Astrocyte (in vitro differentiated cells and primary cell): ENCODE measurements around the gene IL31. TPM values are rescaled to one million over a fixed set of nuclear protein-coding genes. Genes with fewer than 3 reads are reported as not detected.

Source experiments
- DNase-seq: peaks from one replicate; pipeline ENCODE4 v3.0.0-alpha.2; 2010; ENCODE audit warnings: low read depth
- FAIRE-seq: peaks from 2 replicates; lab custom pipeline; 2011; peaks lifted over from hg19 to GRCh38; lab: Jason Lieb, UNC
- H2AFZ ChIP-seq: 2 replicates; pipeline ENCODE4 v1.6.0; 2012; ENCODE audit warnings: low read depth, low read length, inconsistent platforms
- H3K27ac ChIP-seq: 2 replicates; pipeline ENCODE4 v1.5.1; 2011; ENCODE audit warnings: low read depth, low read length, inconsistent platforms
- H3K27me3 ChIP-seq: 2 replicates; pipeline ENCODE4 v1.6.0; 2011; ENCODE audit warnings: low read length, inconsistent platforms; ENCODE audit not compliant: insufficient read depth
- H3K36me3 ChIP-seq: 2 replicates; pipeline ENCODE4 v1.5.1; 2011; ENCODE audit warnings: low read length, inconsistent platforms; ENCODE audit not compliant: insufficient read depth
- H3K4me1 ChIP-seq: 2 replicates; pipeline ENCODE4 v1.5.1; 2011; ENCODE audit warnings: low read length, inconsistent platforms; ENCODE audit not compliant: insufficient read depth
- H3K4me2 ChIP-seq: 2 replicates; pipeline ENCODE4 v1.6.0; 2012; ENCODE audit warnings: low read length, inconsistent platforms
- H3K4me3 ChIP-seq: 2 replicates; pipeline ENCODE4 v1.5.1; 2011; ENCODE audit warnings: low read depth, mild to moderate bottlenecking, low read length, inconsistent platforms; ENCODE audit not compliant: insufficient read depth
- H3K79me2 ChIP-seq: 2 replicates; pipeline ENCODE4 v1.6.0; 2012; ENCODE audit warnings: mild to moderate bottlenecking, low read length, inconsistent platforms; ENCODE audit not compliant: insufficient read depth
- H3K9ac ChIP-seq: 2 replicates; pipeline ENCODE4 v1.6.0; 2012; ENCODE audit warnings: mild to moderate bottlenecking, low read length, inconsistent platforms
- H3K9me3 ChIP-seq: 2 replicates; pipeline ENCODE4 v1.5.1; 2012; ENCODE audit warnings: low read depth, mild to moderate bottlenecking, low read length, inconsistent platforms; ENCODE audit not compliant: insufficient read depth
- H4K20me1 ChIP-seq: 2 replicates; pipeline ENCODE4 v1.6.0; 2012; ENCODE audit warnings: low read length, inconsistent platforms; ENCODE audit not compliant: insufficient read depth
- H3K27ac Mint-ChIP-seq: one replicate; pipeline ENCODE4 v1.8.0; 2021; ENCODE audit warnings: mild to moderate bottlenecking, mixed read lengths; ENCODE audit not compliant: unreplicated experiment
- H3K27me3 Mint-ChIP-seq: one replicate; pipeline ENCODE4 v1.8.0; 2021; ENCODE audit warnings: low read depth, mixed read lengths; ENCODE audit not compliant: unreplicated experiment
- H3K36me3 Mint-ChIP-seq: one replicate; pipeline ENCODE4 v1.8.0; 2021; ENCODE audit warnings: low read depth, mixed read lengths; ENCODE audit not compliant: unreplicated experiment
- H3K4me1 Mint-ChIP-seq: one replicate; pipeline ENCODE4 v1.8.0; 2021; ENCODE audit warnings: low read depth, mixed read lengths; ENCODE audit not compliant: unreplicated experiment
- H3K4me3 Mint-ChIP-seq: one replicate; pipeline ENCODE4 v1.8.0; 2021; ENCODE audit warnings: mild to moderate bottlenecking, moderate library complexity, mixed read lengths; ENCODE audit not compliant: unreplicated experiment
- H3K9me3 Mint-ChIP-seq: one replicate; pipeline ENCODE4 v1.8.0; 2021; ENCODE audit warnings: mild to moderate bottlenecking, mixed read lengths; ENCODE audit not compliant: unreplicated experiment
- EZH2 ChIP-seq: IDR thresholded peaks from 2 replicates; pipeline ENCODE4 v1.6.1; 2012; ENCODE audit warnings: mild to moderate bottlenecking, low read length, inconsistent platforms; ENCODE audit not compliant: insufficient read depth
- total RNA-seq: library from RNA; stranded (reverse); gene quantifications from 2 replicates; pipeline ENCODE4 v1.2.1, GENCODE V29; 2021
- TF ChIP-seq, protein P1 (sequence below): IDR thresholded peaks from 2 replicates; pipeline ENCODE4 v1.5.1; 2011; ENCODE audit warnings: low read depth, mild to moderate bottlenecking, inconsistent platforms, low read length, moderate library complexity; ENCODE audit not compliant: insufficient read depth

The IL31 gene
- total RNA-seq, 1 donor from 2014 or later, result not detected

DNA sequence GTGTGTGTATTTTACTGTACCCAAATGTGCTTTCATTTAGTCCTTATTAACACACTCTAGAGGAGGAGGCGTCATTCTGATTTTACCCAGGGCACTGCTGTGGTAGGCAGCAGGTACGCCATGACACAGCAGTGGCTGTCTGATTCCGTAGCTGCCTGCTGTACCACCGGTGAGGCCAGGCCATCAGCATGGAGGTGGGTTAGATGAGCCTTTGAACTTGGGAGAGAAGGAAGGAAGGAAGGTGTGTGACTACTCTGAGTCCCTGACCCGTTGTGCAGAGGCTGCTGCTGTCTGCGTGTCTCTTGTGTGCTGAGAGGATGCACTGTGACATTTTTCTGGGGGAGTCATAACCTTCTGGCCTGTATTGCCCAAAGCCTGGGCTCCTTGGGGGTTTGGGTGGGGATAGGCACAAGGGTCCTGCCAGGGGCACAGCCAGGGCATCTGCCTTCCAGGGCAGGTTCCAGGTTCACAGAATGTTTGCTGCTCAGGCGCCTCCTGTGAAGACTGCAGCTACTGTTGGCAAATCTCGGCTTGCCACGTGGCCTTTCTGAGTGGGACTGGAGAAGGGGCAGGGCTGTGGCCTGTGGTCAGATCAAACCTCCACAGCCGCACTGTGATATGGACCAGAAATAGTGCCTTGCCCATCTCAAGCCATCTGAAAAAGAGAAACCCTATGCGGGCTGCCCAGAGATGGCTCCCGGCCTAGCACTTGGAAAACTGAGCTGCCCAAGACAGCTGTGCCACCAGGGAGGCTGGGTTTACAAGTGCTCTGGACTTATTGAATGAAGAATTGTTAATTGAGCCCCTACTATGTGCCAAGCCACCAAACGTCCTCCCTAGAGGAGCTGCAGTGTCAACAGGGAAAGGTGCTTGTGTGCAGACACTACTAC, 48.3 kb downstream of the IL31 start:
- Mint-ChIP-seq H3K27ac (peak overlapping the region; percentile 12), H3K9me3 (no peaks in the 10 kb centered on the region), H3K36me3 (peaks cover 10% of the 10 kb centered on the region), H3K4me3 (no peak overlapping the region), H3K4me1 (peaks cover 34% of the 10 kb centered on the region), H3K27me3 (no peaks in the 10 kb centered on the region)
- Histone ChIP-seq H2AFZ (no peak overlapping the region), H3K9ac (no peak overlapping the region), H3K36me3 (peaks cover 4% of the 10 kb centered on the region), H3K9me3 (no peaks in the 10 kb centered on the region), H3K27ac (no peak overlapping the region), H3K4me3 (no peak overlapping the region), H3K4me2 (no peak overlapping the region), H3K79me2 (peaks cover 46% of the 10 kb centered on the region), H4K20me1 (peaks cover 50% of the 10 kb centered on the region), H3K27me3 (no peaks in the 10 kb centered on the region), H3K4me1 (peaks cover 23% of the 10 kb centered on the region)
- FAIRE-seq (no peak), DNase-seq (no peak)
- TF ChIP-seq, protein P1, sequence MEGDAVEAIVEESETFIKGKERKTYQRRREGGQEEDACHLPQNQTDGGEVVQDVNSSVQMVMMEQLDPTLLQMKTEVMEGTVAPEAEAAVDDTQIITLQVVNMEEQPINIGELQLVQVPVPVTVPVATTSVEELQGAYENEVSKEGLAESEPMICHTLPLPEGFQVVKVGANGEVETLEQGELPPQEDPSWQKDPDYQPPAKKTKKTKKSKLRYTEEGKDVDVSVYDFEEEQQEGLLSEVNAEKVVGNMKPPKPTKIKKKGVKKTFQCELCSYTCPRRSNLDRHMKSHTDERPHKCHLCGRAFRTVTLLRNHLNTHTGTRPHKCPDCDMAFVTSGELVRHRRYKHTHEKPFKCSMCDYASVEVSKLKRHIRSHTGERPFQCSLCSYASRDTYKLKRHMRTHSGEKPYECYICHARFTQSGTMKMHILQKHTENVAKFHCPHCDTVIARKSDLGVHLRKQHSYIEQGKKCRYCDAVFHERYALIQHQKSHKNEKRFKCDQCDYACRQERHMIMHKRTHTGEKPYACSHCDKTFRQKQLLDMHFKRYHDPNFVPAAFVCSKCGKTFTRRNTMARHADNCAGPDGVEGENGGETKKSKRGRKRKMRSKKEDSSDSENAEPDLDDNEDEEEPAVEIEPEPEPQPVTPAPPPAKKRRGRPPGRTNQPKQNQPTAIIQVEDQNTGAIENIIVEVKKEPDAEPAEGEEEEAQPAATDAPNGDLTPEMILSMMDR, result no peak
- TF ChIP-seq EZH2, result no peak

DNA sequence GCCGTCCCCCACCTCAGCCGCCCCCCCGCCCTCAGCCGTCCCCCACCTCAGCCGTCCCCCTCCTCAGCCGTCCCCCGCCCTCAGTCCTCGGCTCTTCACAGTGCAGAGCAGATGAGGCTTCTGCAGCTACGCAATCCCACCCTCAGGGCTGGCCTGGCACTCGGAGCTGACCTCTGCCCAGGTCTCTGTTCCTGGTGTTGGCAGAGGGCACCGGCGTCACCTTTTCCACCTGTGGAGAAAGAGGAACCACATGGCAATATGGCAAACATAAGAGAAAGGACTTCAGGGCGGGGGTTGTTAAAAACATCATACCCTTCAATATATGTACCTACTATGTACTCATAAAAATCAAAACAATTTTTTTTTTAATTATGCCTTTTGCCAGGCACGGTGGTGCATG, 49.7 kb downstream of the IL31 start:
- no peak for FAIRE-seq
- no peak for DNase-seq
- H3K9me3 Mint-ChIP-seq, result no peaks in the 10 kb centered on the region
- no peaks in the 10 kb centered on the region for H3K27me3 Mint-ChIP-seq
- no peaks in the 10 kb centered on the region for H3K27me3 ChIP-seq
- peaks cover 54% of the 10 kb centered on the region for H4K20me1 ChIP-seq
- no peak overlapping the region for H3K4me3 ChIP-seq
- H3K36me3 ChIP-seq, result peaks cover 4% of the 10 kb centered on the region
- peaks cover 27% of the 10 kb centered on the region for H3K4me1 Mint-ChIP-seq
- no peak overlapping the region for H3K9ac ChIP-seq
- H3K4me1 ChIP-seq, result peaks cover 10% of the 10 kb centered on the region
- H3K27ac ChIP-seq, result no peak overlapping the region
- no peak overlapping the region for H3K4me3 Mint-ChIP-seq
- H2AFZ ChIP-seq, result no peak overlapping the region
- no peak for TF ChIP-seq EZH2
- TF ChIP-seq, protein P1, result no peak
- no peak overlapping the region for H3K27ac Mint-ChIP-seq
- H3K79me2 ChIP-seq, result peaks cover 57% of the 10 kb centered on the region
- no peak overlapping the region for H3K4me2 ChIP-seq
- H3K36me3 Mint-ChIP-seq, result peaks cover 6% of the 10 kb centered on the region
- no peaks in the 10 kb centered on the region for H3K9me3 ChIP-seq

DNA sequence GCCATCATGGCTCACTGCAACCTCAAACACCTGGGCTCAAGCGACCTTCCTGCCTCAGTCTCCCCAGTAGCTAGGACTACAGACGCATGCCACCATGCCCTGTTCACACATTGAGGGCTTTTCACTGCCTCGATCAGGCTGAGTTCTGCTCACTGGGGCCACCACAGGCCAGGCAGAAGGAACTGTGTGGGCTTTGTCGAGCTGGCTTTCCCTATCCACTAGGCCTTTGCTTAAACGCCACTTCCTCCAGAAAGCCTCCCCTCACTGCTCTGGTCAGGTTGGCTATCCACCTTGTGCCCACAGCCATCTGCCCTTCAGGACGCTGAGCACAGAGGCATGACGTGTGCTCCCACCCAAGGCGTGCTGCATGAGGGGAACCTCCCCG, 50.3 kb downstream of the IL31 start:
- H3K4me2 ChIP-seq, result peak overlapping the region; percentile 68
- H3K27me3 ChIP-seq, result no peaks in the 10 kb centered on the region
- no peaks in the 10 kb centered on the region for H3K9me3 ChIP-seq
- DNase-seq, result no peak
- FAIRE-seq, result no peak
- peaks cover 10% of the 10 kb centered on the region for H3K4me1 ChIP-seq
- peak overlapping the region; percentile 56 for H3K9ac ChIP-seq
- peaks cover 3% of the 10 kb centered on the region for H3K36me3 Mint-ChIP-seq
- peaks cover 61% of the 10 kb centered on the region for H3K79me2 ChIP-seq
- H3K27ac ChIP-seq, result no peak overlapping the region
- no peak overlapping the region for H3K4me3 ChIP-seq
- peaks cover 51% of the 10 kb centered on the region for H4K20me1 ChIP-seq
- TF ChIP-seq, protein P1, result no peak
- TF ChIP-seq EZH2, result no peak
- no peaks in the 10 kb centered on the region for H3K9me3 Mint-ChIP-seq
- no peak overlapping the region for H3K27ac Mint-ChIP-seq
- H3K4me3 Mint-ChIP-seq, result peak overlapping the region; percentile 58
- peaks cover 27% of the 10 kb centered on the region for H3K4me1 Mint-ChIP-seq
- no peaks in the 10 kb centered on the region for H3K27me3 Mint-ChIP-seq
- H3K36me3 ChIP-seq, result peaks cover 4% of the 10 kb centered on the region
- no peak overlapping the region for H2AFZ ChIP-seq
